Osteoblast (primary cell): Measurements from ENCODE around the gene SYNGR3. TPM values are rescaled to one million over a fixed set of nuclear protein-coding genes. Genes with fewer than 3 reads are reported as not detected.

Source experiments
- DNase-seq: peaks from one replicate; pipeline ENCODE4 v3.0.0; 2011; ENCODE audit warnings: low spot score, mixed read lengths; ENCODE audit not compliant: insufficient read length; ENCODE audit errors: missing footprints
- H2AFZ ChIP-seq: 2 replicates; pipeline ENCODE4 v1.6.0; 2011; ENCODE audit warnings: mild to moderate bottlenecking, low read length
- H3K27ac ChIP-seq: 2 replicates; pipeline ENCODE4 v1.5.1; 2011; ENCODE audit warnings: mild to moderate bottlenecking, low read depth, low read length, moderate library complexity
- H3K27me3 ChIP-seq: 2 replicates; pipeline ENCODE4 v1.6.0; 2012; ENCODE audit warnings: mild to moderate bottlenecking, control low read depth, inconsistent platforms, low read length, moderate library complexity; ENCODE audit not compliant: insufficient read depth
- H3K36me3 ChIP-seq: 2 replicates; pipeline ENCODE4 v1.5.1; 2011; ENCODE audit warnings: mild to moderate bottlenecking, low read length, control low read depth, moderate library complexity; ENCODE audit not compliant: insufficient read depth
- H3K4me1 ChIP-seq: 2 replicates; pipeline ENCODE4 v1.5.1; 2011; ENCODE audit warnings: mild to moderate bottlenecking, low read length, control low read depth, moderate library complexity; ENCODE audit not compliant: insufficient read depth
- H3K4me2 ChIP-seq: 2 replicates; pipeline ENCODE4 v1.6.0; 2011; ENCODE audit warnings: mild to moderate bottlenecking, low read length; ENCODE audit not compliant: insufficient read depth
- H3K4me3 ChIP-seq: fragments of 200-600 bp; sonication (generic); 3 replicates; pipeline ENCODE4 v1.5.1; 2012; ENCODE audit warnings: mild to moderate bottlenecking, low read length, inconsistent platforms; ENCODE audit not compliant: insufficient read depth
- H3K79me2 ChIP-seq: 2 replicates; pipeline ENCODE4 v1.6.0; 2012; ENCODE audit warnings: mild to moderate bottlenecking, low read length, control low read depth, inconsistent platforms; ENCODE audit not compliant: insufficient read depth
- H3K9me3 ChIP-seq: 2 replicates; pipeline ENCODE4 v1.5.1; 2011; ENCODE audit warnings: low read depth, low read length, control low read depth
- H4K20me1 ChIP-seq: 2 replicates; pipeline ENCODE4 v1.6.0; 2012; ENCODE audit warnings: mild to moderate bottlenecking, low read length, control low read depth; ENCODE audit not compliant: insufficient read depth
- total RNA-seq: library from RNA; depleted of rRNA; stranded (reverse); fragments of >200 nt; gene quantifications from 2 replicates; pipeline ENCODE4 v1.2.3, GENCODE V29; 2012
- TF ChIP-seq, protein P1 (sequence below): IDR thresholded peaks from 2 replicates; pipeline ENCODE4 v1.5.1; 2011; ENCODE audit warnings: mild to moderate bottlenecking, low read depth, low read length, moderate library complexity; ENCODE audit errors: extremely low read depth

Gene SYNGR3
- total RNA-seq, 1 donor: under 0.01 TPM

DNA sequence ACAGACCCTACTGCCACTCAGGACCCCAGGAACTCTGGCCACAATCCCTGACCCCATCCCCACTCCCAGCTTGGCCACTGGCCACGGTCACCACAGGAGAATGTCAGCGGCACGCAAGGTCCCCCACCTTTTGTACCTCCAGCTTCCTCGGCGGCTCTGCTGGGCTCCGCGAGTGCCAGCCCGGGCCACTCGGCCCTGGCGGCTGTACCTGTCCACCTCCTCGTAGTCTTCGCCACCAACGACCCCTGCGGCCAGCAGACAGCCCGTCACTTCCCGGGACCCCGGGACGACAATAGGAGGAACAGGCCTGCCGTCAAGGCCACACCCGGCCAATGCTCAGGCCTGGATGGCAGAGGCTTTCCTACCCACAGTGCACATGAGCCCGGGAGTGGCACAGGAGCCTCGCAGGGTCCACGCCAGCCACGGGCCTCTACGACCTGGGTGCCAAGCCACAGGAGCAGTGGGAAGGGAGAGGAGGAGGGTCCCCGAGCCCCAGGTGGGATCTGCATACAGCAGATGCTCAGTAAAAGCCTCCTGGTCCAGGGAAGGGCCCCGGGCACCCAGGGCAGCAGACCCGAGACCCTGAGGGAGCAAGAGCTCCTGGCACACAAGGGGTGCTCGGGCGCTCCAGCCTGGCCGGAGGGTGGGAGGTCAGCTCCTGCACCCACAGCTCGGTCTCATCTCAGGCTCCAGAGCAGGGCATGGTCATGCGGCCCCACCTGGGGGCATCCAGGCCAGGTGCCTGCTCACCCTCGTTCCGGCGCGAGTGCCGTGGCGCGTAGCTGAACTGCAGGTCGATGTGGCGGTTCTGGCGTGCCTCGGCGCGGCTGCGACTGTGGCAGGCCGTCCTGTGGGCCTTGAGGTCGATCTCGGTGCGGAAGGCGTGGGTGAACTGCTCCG is 11.9 kb downstream of the SYNGR3 start:
- H3K9me3 ChIP-seq: no peaks in the 10 kb centered on the region
- H3K4me3 ChIP-seq: no peak overlapping the region
- peaks cover 48% of the 10 kb centered on the region for H4K20me1 ChIP-seq
- peaks cover 57% of the 10 kb centered on the region for H3K79me2 ChIP-seq
- peaks cover 52% of the 10 kb centered on the region for H3K36me3 ChIP-seq
- TF ChIP-seq, protein P1, sequence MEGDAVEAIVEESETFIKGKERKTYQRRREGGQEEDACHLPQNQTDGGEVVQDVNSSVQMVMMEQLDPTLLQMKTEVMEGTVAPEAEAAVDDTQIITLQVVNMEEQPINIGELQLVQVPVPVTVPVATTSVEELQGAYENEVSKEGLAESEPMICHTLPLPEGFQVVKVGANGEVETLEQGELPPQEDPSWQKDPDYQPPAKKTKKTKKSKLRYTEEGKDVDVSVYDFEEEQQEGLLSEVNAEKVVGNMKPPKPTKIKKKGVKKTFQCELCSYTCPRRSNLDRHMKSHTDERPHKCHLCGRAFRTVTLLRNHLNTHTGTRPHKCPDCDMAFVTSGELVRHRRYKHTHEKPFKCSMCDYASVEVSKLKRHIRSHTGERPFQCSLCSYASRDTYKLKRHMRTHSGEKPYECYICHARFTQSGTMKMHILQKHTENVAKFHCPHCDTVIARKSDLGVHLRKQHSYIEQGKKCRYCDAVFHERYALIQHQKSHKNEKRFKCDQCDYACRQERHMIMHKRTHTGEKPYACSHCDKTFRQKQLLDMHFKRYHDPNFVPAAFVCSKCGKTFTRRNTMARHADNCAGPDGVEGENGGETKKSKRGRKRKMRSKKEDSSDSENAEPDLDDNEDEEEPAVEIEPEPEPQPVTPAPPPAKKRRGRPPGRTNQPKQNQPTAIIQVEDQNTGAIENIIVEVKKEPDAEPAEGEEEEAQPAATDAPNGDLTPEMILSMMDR: no peak
- H3K27me3 ChIP-seq: no peaks in the 10 kb centered on the region
- no peak overlapping the region for H3K27ac ChIP-seq
- no peak for DNase-seq
- no peak overlapping the region for H2AFZ ChIP-seq
- no peak overlapping the region for H3K4me2 ChIP-seq
- peaks cover 6% of the 10 kb centered on the region for H3K4me1 ChIP-seq

DNA sequence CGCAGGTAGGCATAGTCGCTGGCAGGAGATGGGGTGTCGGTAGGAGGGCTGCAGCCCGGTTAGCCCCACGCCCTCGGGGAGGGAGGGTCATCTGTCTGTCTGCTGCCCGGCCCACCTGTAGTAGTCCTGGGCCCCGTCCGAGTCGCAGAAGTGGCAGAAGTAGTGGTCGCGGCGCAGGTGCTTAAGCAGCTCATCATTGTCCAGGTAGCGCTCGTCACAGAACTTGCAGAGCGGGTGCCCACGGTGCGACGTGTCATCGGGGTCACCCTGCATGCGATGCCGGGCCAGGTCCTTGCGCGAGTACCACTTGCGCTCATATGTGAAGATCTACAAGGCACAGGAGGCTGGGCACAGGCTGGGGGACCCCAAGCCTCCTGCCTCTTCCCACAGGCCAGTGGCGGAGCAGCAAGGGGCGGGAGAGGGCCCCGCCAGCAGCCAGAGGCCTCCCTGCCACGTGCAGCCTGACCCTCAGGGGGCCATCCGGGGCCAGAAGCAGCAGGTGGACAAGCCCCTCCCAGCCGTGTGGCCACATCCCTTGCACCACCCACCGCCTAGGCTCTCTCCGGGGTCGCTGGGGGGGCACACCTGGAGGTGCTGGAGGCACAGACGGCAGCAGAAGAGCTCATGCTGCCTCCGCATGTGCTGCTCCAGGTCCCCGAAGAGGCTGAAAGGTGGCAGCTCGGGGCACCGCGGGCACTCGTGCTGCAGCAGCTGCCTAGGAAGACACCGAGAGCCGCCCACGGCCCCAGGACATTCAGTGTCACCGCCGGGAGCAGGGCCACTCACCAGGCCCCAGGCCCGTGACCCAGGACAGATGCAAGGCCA is 12.8 kb downstream of the SYNGR3 start:
- no peaks in the 10 kb centered on the region for H3K9me3 ChIP-seq
- no peaks in the 10 kb centered on the region for H3K27me3 ChIP-seq
- peaks cover 13% of the 10 kb centered on the region for H3K4me1 ChIP-seq
- H2AFZ ChIP-seq: no peak overlapping the region
- TF ChIP-seq, protein P1: no peak
- H3K79me2 ChIP-seq: peaks cover 66% of the 10 kb centered on the region
- peaks cover 44% of the 10 kb centered on the region for H3K36me3 ChIP-seq
- no peak overlapping the region for H3K4me2 ChIP-seq
- H3K27ac ChIP-seq: no peak overlapping the region
- no peak overlapping the region for H3K4me3 ChIP-seq
- DNase-seq: no peak
- H4K20me1 ChIP-seq: peaks cover 58% of the 10 kb centered on the region

DNA sequence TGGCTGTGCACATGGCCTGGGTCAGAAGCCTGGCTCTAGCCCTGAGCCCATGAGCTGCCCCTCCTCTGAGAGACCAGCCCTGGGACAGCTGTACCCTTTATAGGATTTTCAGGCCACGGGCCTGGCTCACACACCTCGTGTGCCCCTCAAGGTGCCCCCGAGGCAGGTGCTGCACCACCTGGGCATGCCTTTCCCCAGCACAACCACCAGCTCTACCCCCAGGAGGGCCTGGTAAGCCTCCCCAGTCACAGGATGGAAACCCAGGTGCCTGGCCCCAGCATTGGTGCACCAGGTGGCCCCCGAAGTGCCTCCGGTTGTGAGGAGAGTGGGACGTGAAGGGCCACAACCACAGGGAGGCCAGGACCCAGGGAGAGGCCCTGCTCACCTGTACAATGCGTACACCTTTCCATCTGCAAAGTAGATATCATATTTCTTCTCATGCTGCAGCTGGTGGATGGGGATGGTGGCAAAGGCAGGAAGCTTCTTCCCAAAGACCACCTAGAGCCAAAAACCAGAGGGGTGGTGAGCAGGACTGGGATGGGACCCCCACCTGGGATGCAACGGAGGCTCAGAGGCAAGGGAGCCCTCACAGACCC is 13.6 kb downstream of the SYNGR3 start:
- Histone ChIP-seq H3K36me3 (peaks cover 43% of the 10 kb centered on the region), H3K4me3 (no peak overlapping the region), H3K9me3 (no peaks in the 10 kb centered on the region), H3K79me2 (peaks cover 73% of the 10 kb centered on the region), H3K4me2 (no peak overlapping the region), H3K4me1 (peaks cover 20% of the 10 kb centered on the region), H3K27me3 (no peaks in the 10 kb centered on the region), H3K27ac (no peak overlapping the region), H4K20me1 (peaks cover 64% of the 10 kb centered on the region), H2AFZ (no peak overlapping the region)
- DNase-seq: no peak
- TF ChIP-seq, protein P1: no peak
